GM21737 (cell line): Measurements from ENCODE around the gene MARCHF6.
"Not testable (repeated sequence)": the region's sequence is repeated elsewhere in the genome, so short reads cannot be mapped to it uniquely, and the experiment has no call there.

Experiments
- ATAC-seq: cut with Tn5 transposase; IDR thresholded peaks from one replicate; pipeline ENCODE4 v1.9.1; 2021; ENCODE audit warnings: mild to moderate bottlenecking, moderate library complexity; ENCODE audit not compliant: unreplicated experiment

MARCHF6 gene

GRCh38 chr5:10374046-10375022 is 20.8 kb downstream of the MARCHF6 start:
- no peak for ATAC-seq

- not testable (repeated sequence) for ATAC-seq
Measured at GRCh38 chr5:10375146-10375545, 21.7 kb downstream of the MARCHF6 start.

GRCh38 chr5:10376544-10376943 is 23.0 kb downstream of the MARCHF6 start:
- no peak for ATAC-seq

GRCh38 chr5:10377081-10377480 is 23.6 kb downstream of the MARCHF6 start:
- ATAC-seq, result no peak

GRCh38 chr5:10381803-10382202 is 28.3 kb downstream of the MARCHF6 start:
- ATAC-seq, result no peak

GRCh38 chr5:10384483-10384882 is 31.0 kb downstream of the MARCHF6 start:
- no peak for ATAC-seq

- ATAC-seq, result no peak
Measured at GRCh38 chr5:10387690-10388089, 34.2 kb downstream of the MARCHF6 start.

GRCh38 chr5:10391130-10391529 is 37.6 kb downstream of the MARCHF6 start:
- no peak for ATAC-seq

- not testable (repeated sequence) for ATAC-seq
Measured at GRCh38 chr5:10392567-10393328, 39.3 kb downstream of the MARCHF6 start.

- no peak for ATAC-seq
Measured at GRCh38 chr5:10393491-10393890, 40.0 kb downstream of the MARCHF6 start.

GRCh38 chr5:10396552-10396951 is 43.1 kb downstream of the MARCHF6 start:
- ATAC-seq, result no peak

GRCh38 chr5:10399839-10400238 is 46.3 kb downstream of the MARCHF6 start:
- no peak for ATAC-seq

- ATAC-seq, result no peak
Measured at GRCh38 chr5:10400411-10400810, 46.9 kb downstream of the MARCHF6 start.

GRCh38 chr5:10400831-10401230 is 47.3 kb downstream of the MARCHF6 start:
- no peak for ATAC-seq

GRCh38 chr5:10401498-10401897 is 48.0 kb downstream of the MARCHF6 start:
- ATAC-seq, result no peak
